Measurements from ENCODE around the gene TRABD2B.
"Not testable (repeated sequence)": the region's sequence is repeated elsewhere in the genome, so short reads cannot be mapped to it uniquely, and the experiment has no call there.

The TRABD2B gene

DNA sequence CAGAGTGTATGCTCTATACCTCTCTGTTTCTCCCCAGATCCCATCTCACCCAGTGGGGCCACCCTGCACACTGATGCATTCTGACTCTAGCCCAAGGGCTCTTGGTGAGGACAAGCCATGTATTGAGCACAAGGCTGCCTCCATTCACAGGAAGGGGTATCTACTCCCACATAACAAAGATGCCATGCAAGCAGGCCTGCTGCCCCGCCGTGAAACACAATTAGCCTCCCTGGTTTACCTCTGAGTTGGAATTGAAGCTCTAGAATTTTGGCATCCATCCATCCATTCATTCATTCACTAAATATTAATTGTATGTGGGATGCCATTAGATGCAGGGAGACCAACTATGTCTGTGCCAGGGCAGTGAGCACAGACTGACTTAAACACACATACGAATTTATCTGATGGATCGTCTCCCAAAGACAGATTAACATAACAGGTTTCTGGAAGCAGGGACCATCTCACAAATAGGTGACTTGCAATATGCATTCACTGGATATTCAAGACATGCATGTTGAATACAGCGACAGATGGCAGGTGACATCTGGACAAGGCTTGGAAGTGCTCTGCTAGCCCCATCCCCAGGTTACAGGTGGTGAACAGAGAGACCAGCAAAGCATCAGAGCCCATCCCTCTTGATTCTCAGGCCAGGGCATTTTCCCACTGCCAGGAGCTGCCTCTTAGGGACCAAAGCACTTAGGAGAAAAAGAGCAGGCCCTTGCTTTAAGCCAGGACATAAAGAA lies 34.3 kb downstream of the TRABD2B start:
- peak overlapping the region; percentile 88 to 91 (median 90) for H3K27ac Mint-ChIP-seq
- TF ChIP-seq, protein P1, sequence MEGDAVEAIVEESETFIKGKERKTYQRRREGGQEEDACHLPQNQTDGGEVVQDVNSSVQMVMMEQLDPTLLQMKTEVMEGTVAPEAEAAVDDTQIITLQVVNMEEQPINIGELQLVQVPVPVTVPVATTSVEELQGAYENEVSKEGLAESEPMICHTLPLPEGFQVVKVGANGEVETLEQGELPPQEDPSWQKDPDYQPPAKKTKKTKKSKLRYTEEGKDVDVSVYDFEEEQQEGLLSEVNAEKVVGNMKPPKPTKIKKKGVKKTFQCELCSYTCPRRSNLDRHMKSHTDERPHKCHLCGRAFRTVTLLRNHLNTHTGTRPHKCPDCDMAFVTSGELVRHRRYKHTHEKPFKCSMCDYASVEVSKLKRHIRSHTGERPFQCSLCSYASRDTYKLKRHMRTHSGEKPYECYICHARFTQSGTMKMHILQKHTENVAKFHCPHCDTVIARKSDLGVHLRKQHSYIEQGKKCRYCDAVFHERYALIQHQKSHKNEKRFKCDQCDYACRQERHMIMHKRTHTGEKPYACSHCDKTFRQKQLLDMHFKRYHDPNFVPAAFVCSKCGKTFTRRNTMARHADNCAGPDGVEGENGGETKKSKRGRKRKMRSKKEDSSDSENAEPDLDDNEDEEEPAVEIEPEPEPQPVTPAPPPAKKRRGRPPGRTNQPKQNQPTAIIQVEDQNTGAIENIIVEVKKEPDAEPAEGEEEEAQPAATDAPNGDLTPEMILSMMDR (IDR thresholded peaks at IDR 0.05; ENCODE audit: unreplicated experiment in 3 of 3): no peak
- H3K4me3 Mint-ChIP-seq: peak overlapping the region in 1 of 3 experiments; percentile 11
- H3K36me3 Mint-ChIP-seq (ENCODE audit: low read depth): peaks cover 29% of the 10 kb centered on the region
- peaks cover 18% of the 10 kb centered on the region for H3K27me3 Mint-ChIP-seq (ENCODE audit: low read depth)
- peaks cover 20% of the 10 kb centered on the region for H3K9me3 Mint-ChIP-seq
- peaks cover 39% of the 10 kb centered on the region for H3K4me1 Mint-ChIP-seq

DNA sequence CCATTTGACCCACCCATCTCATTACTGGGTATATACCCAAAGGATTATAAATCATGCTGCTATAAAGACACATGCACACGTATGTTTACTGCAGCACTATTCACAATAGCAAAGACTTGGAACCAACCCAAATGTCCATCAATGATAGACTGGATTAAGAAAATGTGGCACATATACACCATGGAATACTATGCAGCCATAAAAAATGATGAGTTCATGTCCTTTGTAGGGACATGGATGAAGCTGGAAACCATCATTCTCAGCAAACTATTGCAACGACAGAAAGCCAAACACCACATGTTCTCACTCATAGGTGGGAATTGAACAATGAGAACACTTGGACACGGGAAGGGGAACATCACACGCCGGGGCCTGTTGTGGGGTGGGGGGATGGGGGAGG lies 35.4 kb downstream of the TRABD2B start:
- not testable (repeated sequence) for H3K4me3 Mint-ChIP-seq, H3K27ac Mint-ChIP-seq
- Mint-ChIP-seq H3K36me3 (ENCODE audit: low read depth) (peaks cover 38% of the 10 kb centered on the region), H3K9me3 (peaks cover 29% of the 10 kb centered on the region), H3K4me1 (peaks cover 30% of the 10 kb centered on the region), H3K27me3 (ENCODE audit: low read depth) (peaks cover 18% of the 10 kb centered on the region)

- Mint-ChIP-seq H3K36me3 (ENCODE audit: low read depth) (peaks cover 37% of the 10 kb centered on the region), H3K27me3 (ENCODE audit: low read depth) (peaks cover 22% of the 10 kb centered on the region), H3K9me3 (peaks cover 34% of the 10 kb centered on the region)
- H3K27ac Mint-ChIP-seq, H3K4me3 Mint-ChIP-seq, H3K4me1 Mint-ChIP-seq: not testable (repeated sequence)
Observed at GRCh38 chr1:47956491-47956890, 40.7 kb downstream of the TRABD2B start.

- H3K9me3 Mint-ChIP-seq: peaks cover 18% of the 10 kb centered on the region
- peaks cover 21% of the 10 kb centered on the region for H3K36me3 Mint-ChIP-seq (ENCODE audit: low read depth)
- peaks cover 9% of the 10 kb centered on the region for H3K4me1 Mint-ChIP-seq
- no peak overlapping the region for H3K4me3 Mint-ChIP-seq
- H3K27ac Mint-ChIP-seq: no peak overlapping the region
- TF ChIP-seq, protein P1 (IDR thresholded peaks at IDR 0.05; ENCODE audit: unreplicated experiment in 3 of 3): no peak
- H3K27me3 Mint-ChIP-seq (ENCODE audit: low read depth): peaks cover 32% of the 10 kb centered on the region
Observed at GRCh38 chr1:47953661-47954060, 43.5 kb downstream of the TRABD2B start.

- no peak overlapping the region for H3K4me3 Mint-ChIP-seq
- peaks cover 9% of the 10 kb centered on the region for H3K4me1 Mint-ChIP-seq
- peaks cover 32% of the 10 kb centered on the region for H3K27me3 Mint-ChIP-seq (ENCODE audit: low read depth)
Observed at GRCh38 chr1:47951545-47952235, 45.5 kb downstream of the TRABD2B start.

GRCh38 chr1:47951026-47951425 lies 46.2 kb downstream of the TRABD2B start:
- peaks cover 32% of the 10 kb centered on the region for H3K27me3 Mint-ChIP-seq (ENCODE audit: low read depth)
- TF ChIP-seq, protein P1 (IDR thresholded peaks at IDR 0.05; ENCODE audit: unreplicated experiment in 3 of 3): no peak
- H3K27ac Mint-ChIP-seq: no peak overlapping the region
- no peak overlapping the region for H3K4me3 Mint-ChIP-seq
- peaks cover 6% of the 10 kb centered on the region for H3K36me3 Mint-ChIP-seq (ENCODE audit: low read depth)
- peaks cover 2% of the 10 kb centered on the region for H3K9me3 Mint-ChIP-seq
- H3K4me1 Mint-ChIP-seq: peaks cover 9% of the 10 kb centered on the region

More at GRCh38 chr1:47951545-47952235, 45.5 kb downstream of the TRABD2B start:
- Mint-ChIP-seq H3K36me3 (ENCODE audit: low read depth) (peaks cover 11% of the 10 kb centered on the region), H3K9me3 (peaks cover 7% of the 10 kb centered on the region), H3K27ac (no peak overlapping the region)
- TF ChIP-seq, protein P1 (IDR thresholded peaks at IDR 0.05; ENCODE audit: unreplicated experiment in 3 of 3): no peak

Data from nephron (organoid).